ENCODE results near the gene ZNRF2.

Gene ZNRF2

DNA sequence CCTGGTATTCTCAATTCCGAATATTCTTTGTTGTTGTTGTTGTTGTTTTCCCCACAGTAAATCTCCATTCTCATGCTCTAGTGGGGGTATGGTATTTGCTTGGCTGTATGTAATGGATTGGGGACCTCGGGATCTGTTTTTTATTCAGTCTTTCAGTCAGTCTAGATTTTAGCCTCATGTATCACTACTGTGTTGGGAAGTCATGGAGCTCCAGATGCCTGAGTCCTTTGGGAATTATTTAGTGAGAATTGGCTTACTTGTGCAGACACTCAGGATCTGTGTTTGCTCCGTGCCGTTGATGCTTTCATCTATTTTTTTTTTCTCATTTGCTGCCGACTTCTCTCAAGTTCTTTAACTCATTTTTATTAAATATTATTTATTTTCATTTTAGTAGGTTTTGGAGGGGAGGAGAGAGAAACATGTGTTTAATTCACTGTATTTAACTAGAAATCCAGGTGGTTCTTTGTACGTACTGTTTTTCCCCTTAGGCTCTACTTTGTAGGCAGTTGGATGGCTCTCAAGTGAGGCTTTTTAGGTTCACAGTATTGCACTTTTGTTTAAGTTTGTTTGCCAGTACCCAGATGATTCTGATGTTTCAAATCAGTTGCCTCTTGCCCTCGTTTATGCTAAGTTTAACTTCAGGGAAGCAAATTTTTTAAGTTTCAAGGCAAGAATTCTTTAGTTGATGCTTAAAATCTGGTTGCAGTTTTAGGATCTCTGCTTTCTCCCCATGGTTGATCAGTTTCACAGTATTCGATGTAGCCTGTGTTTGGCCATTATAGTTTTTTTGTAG, 36.9 kb downstream of the ZNRF2 start:
- no peak for TF ChIP-seq JUND (IDR thresholded peaks at IDR 0.05; ENCODE audit: low read depth)
- in situ Hi-C loops (cut with HindIII; ENCODE audit: low pct_unique_long_range_greater_than_20kb, low sequenced_read_pairs) = no loop called here

DNA sequence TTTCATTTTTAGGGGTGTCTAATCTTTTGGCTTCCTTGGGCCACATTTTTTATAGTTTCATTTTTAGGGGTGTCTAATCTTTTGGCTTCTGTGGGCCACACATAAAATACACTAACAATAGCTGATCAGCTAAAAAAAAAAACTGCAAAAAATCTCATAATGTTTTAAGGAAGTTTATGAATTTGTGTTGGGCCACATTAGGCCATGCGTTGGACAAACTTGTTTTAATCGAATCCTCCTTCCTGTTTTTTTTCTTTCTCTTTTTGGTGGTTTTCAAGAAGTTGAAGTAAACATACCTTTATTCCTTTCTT, 37.4 kb downstream of the ZNRF2 start:
- DNase-seq (ENCODE audit: low read depth in 1 of 2, low spot score in 1 of 2) = no peak
- TF ChIP-seq JUND (IDR thresholded peaks at IDR 0.05; ENCODE audit: low read depth) = no peak
- in situ Hi-C loops (cut with HindIII; ENCODE audit: low pct_unique_long_range_greater_than_20kb, low sequenced_read_pairs) = no loop called here

More for the DNA sequence above, 36.9 kb downstream of the ZNRF2 start:
- no peak for DNase-seq (ENCODE audit: low read depth in 1 of 2, low spot score in 1 of 2)

DNA sequence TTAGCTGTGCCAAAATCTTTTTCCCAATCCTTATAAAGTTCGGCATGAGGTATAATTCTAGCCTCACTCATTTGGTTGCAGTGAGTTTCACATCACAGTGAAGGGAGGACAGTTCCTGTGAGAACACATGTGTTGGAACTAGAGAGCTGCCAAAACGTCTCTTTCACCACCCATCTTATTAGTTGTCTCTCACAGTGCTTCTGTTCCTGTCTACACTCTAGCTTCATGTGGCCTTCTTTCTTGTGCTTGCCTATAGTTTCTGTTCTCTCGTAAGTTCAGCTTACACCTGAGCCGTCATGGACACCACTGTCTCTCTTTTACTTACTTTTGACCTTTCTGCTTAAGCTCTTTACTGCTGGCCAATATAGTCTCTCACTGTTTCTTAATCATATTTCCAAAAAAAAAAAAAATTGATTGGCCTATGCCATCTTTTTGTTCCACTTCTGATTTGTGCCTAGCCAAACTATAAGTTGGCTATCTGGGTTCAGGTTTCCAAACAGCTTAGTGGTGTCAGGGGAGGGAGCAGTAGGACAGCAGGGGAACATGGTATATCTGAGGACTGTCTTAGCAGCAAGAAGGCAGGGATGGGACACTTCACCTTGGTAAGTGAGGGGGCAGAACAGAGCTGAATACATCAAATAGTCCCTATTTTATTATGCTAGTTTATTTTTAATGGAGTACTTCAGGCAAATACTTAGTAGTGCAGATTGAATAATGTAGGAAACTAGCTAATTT, 38.0 kb downstream of the ZNRF2 start:
- DNase-seq (ENCODE audit: low read depth in 1 of 2, low spot score in 1 of 2) = peak in 1 of 2 experiments; percentile 41

DNA sequence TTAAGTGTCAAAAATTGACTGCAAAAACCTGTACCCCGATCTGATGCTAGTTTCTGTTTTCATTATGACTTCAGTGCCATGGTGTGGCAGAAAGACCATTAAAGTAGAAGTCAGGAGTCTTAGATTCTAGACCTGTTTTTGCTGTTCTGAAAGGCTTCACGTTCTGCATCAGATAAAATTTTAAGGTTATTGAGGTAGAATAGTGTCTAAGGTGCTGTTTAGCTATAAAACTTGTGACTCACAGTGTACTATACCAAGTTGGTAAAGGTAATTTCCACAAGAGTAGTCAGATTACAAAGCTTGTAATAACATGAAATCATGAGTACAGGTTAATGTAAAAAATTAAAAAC, 38.6 kb downstream of the ZNRF2 start:
- DNase-seq (ENCODE audit: low read depth in 1 of 2, low spot score in 1 of 2) = no peak
- in situ Hi-C loops (cut with HindIII; ENCODE audit: low pct_unique_long_range_greater_than_20kb, low sequenced_read_pairs) = no loop called here
- TF ChIP-seq JUND (IDR thresholded peaks at IDR 0.05; ENCODE audit: low read depth) = no peak

More for the DNA sequence above, 38.0 kb downstream of the ZNRF2 start:
- in situ Hi-C loops (cut with HindIII; ENCODE audit: low pct_unique_long_range_greater_than_20kb, low sequenced_read_pairs) = no loop called here
- no peak for TF ChIP-seq JUND (IDR thresholded peaks at IDR 0.05; ENCODE audit: low read depth)

DNA sequence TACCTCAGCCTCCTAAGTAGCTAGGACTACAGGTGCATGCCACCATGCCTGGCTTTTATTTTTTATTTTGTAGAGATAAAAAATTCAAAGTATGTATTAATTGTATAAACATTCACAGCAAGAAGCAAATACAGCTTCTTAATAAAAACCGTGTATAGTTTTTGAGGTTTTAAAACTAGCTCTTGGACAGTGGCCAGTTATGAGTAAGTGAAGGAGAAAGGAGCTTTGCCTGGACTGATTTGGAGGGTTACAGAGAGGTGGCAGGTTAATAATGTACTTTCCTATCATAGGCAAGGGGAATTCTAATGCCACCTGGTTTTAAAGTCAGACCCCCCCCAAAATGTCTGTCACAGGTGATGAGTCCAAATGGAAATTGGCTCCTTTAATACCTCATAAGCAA, 43.4 kb downstream of the ZNRF2 start:
- TF ChIP-seq JUND (IDR thresholded peaks at IDR 0.05; ENCODE audit: low read depth) = no peak
- in situ Hi-C loops (cut with HindIII; ENCODE audit: low pct_unique_long_range_greater_than_20kb, low sequenced_read_pairs) = no loop called here
- DNase-seq (ENCODE audit: low read depth in 1 of 2, low spot score in 1 of 2) = no peak

DNA sequence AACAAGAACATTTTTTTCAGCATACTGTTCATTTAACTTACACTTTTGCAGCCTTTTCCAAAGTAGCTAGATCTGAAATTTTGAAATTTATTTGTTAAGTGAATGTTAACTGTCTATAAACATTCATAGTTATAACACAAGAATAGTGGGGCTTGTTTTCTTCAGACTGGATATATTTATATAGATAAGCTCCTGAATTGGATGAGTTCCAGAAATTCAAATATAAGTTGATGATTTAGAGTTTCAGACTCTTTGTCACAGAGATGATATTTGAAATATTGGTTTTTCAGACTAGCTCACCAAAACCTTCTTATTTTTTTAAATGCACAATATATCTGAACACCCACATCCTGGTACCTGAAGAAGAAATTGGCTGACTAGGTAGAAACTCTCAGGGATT, 44.0 kb downstream of the ZNRF2 start:
- no peak for DNase-seq (ENCODE audit: low read depth in 1 of 2, low spot score in 1 of 2)
- TF ChIP-seq JUND (IDR thresholded peaks at IDR 0.05; ENCODE audit: low read depth) = no peak
- in situ Hi-C loops (cut with HindIII; ENCODE audit: low pct_unique_long_range_greater_than_20kb, low sequenced_read_pairs) = no loop called here

DNA sequence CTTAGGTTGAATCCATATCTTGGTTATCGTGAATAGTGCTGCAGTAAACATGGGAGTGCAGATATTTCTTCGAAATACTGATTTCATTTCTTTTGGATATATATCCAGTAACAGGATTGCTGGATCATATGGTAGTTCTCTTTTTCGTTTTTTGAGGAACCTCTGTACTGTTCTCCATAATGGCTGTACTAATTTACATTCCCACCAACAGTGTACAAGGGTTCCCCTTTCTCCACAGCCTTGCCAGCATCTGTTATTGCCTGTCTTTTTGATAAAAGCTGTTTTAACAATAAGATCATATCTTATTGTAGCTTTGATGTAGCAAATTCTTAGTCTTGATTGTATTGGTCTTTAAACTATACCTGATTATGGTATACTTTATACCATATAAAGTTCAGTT, 45.3 kb downstream of the ZNRF2 start:
- DNase-seq (ENCODE audit: low read depth in 1 of 2, low spot score in 1 of 2) = no peak

DNA sequence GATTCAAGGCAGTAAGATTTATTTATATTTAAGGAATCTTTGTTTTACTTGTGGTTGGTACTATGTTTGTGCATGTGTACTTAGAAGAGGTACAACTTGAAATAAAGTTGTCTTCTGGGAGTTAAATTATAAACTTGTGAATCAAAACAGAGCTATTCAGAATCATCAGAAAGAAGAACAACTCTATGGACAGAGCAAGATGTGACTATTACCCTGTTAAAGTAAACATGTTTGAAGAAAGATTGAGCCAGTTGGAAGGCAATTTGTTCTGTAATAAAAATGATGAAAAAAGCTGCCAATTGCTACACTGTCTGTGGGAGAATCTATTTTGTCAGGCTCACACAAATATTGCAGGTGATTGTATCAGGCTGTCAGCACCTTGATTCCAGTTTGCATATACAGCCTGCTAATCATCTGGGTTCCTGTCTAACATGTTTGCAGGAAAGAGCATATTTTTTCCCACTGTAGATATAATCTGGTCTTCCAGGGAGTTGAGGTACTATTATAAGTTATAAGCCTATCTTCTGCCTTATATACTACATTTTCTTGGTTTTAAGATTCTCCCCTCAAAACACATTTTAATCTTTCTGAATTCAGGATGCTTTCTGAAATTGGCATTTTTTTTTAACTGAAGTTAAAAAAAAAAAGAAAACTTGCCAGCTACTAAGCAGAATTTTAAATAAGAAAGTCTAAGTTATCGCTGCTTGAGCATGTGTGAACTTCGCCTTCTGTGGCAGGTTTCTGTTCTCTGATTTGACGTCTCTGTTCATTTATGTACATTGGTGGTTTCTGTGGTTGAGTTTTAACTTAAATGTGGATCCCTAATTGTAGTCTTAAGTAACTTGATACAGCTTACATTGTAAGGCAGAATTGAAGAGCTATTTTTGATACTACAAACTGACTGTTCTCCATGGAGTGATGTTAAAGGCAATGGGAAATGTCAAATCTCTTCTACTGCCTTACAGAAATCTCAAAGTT, 46.0 kb downstream of the ZNRF2 start:
- TF ChIP-seq JUND (IDR thresholded peaks at IDR 0.05; ENCODE audit: low read depth) = no peak
- in situ Hi-C loops (cut with HindIII; ENCODE audit: low pct_unique_long_range_greater_than_20kb, low sequenced_read_pairs) = no loop called here
- peak in 1 of 2 experiments; percentile 72 for DNase-seq (ENCODE audit: low read depth in 1 of 2, low spot score in 1 of 2)

More for the DNA sequence above, 45.3 kb downstream of the ZNRF2 start:
- no peak for TF ChIP-seq JUND (IDR thresholded peaks at IDR 0.05; ENCODE audit: low read depth)
- in situ Hi-C loops (cut with HindIII; ENCODE audit: low pct_unique_long_range_greater_than_20kb, low sequenced_read_pairs) = no loop called here

DNA sequence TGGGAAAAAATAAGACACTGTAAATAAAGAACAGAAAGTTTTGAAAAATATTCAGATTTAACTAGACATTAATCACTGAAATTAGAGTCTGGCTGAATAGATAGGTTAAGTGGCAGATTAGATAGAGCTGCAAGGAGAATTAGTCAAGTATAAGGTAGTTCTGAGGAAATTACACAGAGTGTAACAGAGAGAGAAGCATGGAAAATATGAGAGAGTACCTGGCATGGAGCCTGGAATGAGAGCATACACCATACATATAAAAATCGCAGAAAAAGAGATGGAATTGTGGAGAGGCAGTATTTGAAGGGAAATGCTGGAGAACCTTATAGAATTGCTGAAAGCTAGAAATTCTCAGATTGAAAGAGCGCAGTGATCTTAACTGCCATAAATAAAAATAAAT, 46.9 kb downstream of the ZNRF2 start:
- in situ Hi-C loops (cut with HindIII; ENCODE audit: low pct_unique_long_range_greater_than_20kb, low sequenced_read_pairs) = no loop called here
- TF ChIP-seq JUND (IDR thresholded peaks at IDR 0.05; ENCODE audit: low read depth) = no peak
- no peak for DNase-seq (ENCODE audit: low read depth in 1 of 2, low spot score in 1 of 2)

DNA sequence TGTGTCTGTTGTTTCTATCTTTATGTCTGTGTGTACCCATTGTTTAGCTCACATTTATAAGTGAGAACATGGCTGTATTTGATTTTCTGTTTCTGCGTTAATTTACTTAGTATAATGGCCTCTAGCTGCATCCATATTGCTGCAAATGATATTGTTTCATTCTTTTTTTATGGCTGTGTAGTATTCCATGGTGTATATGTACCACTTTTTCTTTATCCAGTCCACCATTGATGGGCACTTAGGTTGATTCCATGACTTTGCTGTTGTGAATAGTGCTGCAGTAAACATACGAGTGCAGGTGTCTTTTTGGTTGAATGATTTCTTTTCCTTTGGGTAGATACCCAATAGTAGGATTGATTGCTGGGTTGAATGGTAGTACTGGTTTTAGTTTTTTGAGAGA, 48.2 kb downstream of the ZNRF2 start:
- in situ Hi-C loops (cut with HindIII; ENCODE audit: low pct_unique_long_range_greater_than_20kb, low sequenced_read_pairs) = no loop called here
- DNase-seq (ENCODE audit: low read depth in 1 of 2, low spot score in 1 of 2) = no peak
- no peak for TF ChIP-seq JUND (IDR thresholded peaks at IDR 0.05; ENCODE audit: low read depth)

DNA sequence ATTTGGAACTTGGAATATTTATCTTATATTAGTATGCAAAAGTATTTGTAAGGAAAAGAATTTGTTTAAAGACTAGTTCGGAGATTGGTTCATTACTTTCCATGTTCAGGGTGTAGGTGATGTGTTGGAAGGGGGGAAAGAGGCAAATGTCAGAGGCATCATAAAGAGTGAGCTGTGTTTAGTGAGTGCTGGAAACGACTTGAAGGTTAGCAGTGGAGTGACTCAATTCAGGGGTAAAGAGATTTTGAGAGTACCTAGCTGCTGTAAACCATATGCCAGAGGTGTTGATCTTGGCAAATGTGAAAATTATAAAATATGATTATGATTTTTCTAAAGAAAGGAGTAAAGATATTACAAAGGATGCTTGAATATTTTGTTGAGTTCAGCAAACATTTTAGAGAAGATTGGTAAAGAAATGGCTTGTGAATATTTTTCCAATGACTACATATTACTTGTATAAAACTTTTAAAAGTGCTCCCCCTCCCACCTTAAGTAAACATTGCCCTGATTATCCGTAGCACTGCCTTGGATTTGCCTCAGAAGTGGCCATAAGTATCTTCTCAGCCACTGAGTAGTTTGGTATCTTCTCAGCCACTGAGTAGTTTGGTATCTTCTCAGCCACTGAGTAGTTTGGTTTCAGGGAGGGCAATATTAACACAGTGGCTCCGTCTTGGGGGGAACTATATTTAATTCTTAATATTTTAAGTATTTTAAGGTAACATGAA, 51.5 kb downstream of the ZNRF2 start:
- in situ Hi-C loops (cut with HindIII; ENCODE audit: low pct_unique_long_range_greater_than_20kb, low sequenced_read_pairs) = no loop called here
- no peak for DNase-seq (ENCODE audit: low read depth in 1 of 2, low spot score in 1 of 2)
- no peak for TF ChIP-seq JUND (IDR thresholded peaks at IDR 0.05; ENCODE audit: low read depth)

DNA sequence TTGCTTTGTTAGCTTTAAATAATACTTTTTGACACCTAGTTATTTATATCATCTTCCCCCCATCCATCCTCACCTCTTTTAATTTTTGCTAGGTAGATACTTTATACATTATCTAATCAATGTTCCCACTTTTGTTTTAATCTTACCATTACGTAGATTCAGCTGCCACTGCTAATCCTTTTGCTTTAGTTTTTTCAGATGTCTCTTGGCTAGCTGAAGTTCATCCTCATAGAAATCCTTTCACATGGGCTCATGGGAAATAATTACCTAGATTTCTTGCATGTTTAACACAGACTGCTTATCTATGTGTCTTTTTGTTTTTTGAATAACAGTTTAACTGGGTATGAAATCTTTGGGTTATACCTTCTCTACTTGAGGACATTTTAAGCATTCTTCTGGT, 60.1 kb downstream of the ZNRF2 start:
- in situ Hi-C loops (cut with HindIII; ENCODE audit: low pct_unique_long_range_greater_than_20kb, low sequenced_read_pairs) = no loop called here
- TF ChIP-seq JUND (IDR thresholded peaks at IDR 0.05; ENCODE audit: low read depth) = no peak
- DNase-seq (ENCODE audit: low read depth in 1 of 2, low spot score in 1 of 2) = no peak
